ENCODE data around the gene SP2. TPM values are rescaled to one million over a fixed set of nuclear protein-coding genes. Genes with fewer than 3 reads are reported as not detected.
"Not testable (repeated sequence)": the region's sequence is repeated elsewhere in the genome, so short reads cannot be mapped to it uniquely, and the experiment has no call there.

The SP2 gene
- total and polyA plus RNA-seq, 2 donors (not counting 1 experiment from before 2014, with no cell fraction given), result 25.4 to 32.5 TPM

DNA sequence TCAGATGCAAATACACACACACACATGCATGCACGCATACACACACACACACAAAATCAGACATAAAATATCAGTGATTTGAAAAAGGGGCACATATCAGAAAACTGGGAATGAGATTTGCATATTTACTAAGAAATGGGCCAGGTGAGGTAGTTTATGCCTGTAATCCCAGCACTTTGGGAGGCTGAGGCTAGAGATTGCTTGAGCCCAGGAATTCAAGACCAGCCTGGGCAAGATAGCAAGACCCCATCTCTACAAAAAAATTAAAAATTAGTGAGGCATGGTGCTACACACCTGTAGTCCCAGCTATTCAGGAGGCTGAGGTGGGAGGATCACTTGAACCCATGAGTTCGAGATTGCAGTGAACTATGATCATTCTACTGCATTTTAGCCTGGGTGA is 23.0 kb downstream of the SP2 start:
- Histone ChIP-seq H3K36me3 (replicated peaks in 1 of 2; ENCODE audit: control extremely low read depth in 1 of 2, control insufficient read depth in 1 of 2, extremely low read depth in 1 of 2, insufficient read depth in 2 of 2, low read length in 1 of 2) (peaks cover 2 to 48% of the 10 kb centered on the region in 2 experiments), H3K27ac (ENCODE audit: low read length in 2 of 2) (no peak overlapping the region), H3K79me2 (ENCODE audit: control insufficient read depth, insufficient read depth, low read length) (peaks cover 3% of the 10 kb centered on the region), H3K4me3 (ENCODE audit: control extremely low read depth in 1 of 5, extremely low read depth in 1 of 5, insufficient read depth in 1 of 5, low read depth in 2 of 5, low read length in 4 of 5) (no peak overlapping the region), H3K9ac (ENCODE audit: low read length) (no peak overlapping the region), H3K9me3 (ENCODE audit: control extremely low read depth in 1 of 3, control insufficient read depth in 2 of 3, insufficient read depth in 1 of 3, low read length in 2 of 3) (no peaks in the 10 kb centered on the region), H2AFZ (ENCODE audit: insufficient read depth, low read depth, low read length, poor library complexity, severe bottlenecking) (no peak overlapping the region), H4K20me1 (ENCODE audit: control insufficient read depth, insufficient read depth, low read length, poor library complexity, severe bottlenecking) (peaks cover 7% of the 10 kb centered on the region), H3K4me1 (ENCODE audit: control insufficient read depth in 2 of 2, insufficient read depth in 2 of 2, low read length in 2 of 2) (no peaks in the 10 kb centered on the region), H3K27me3 (replicated peaks in 1 of 4; ENCODE audit: control extremely low read depth in 1 of 4, control insufficient read depth in 3 of 4, insufficient read depth in 4 of 4, low read length in 3 of 4) (no peaks in the 10 kb centered on the region), H3K4me2 (replicated peaks; ENCODE audit: low read depth, low read length, poor library complexity, severe bottlenecking) (no peak overlapping the region)
- Mint-ChIP-seq H3K4me1 (no peaks in the 10 kb centered on the region), H3K27me3 (no peaks in the 10 kb centered on the region), H3K9me3 (ENCODE audit: insufficient read depth) (no peaks in the 10 kb centered on the region), H3K27ac (no peak overlapping the region), H3K4me3 (no peak overlapping the region)
- ChIA-PET CTCF (interaction anchor here (1.0 kb wide), 1 partner anchor 76 kb away, joined by 3 read pairs; no protein-coding TSS in a partner anchor), POLR2A (no interaction called here)
- no peak for ATAC-seq (ENCODE audit: low read depth)
- intact Hi-C loops (cut with micrococcal nuclease), result no loop called here
- DNase-seq, result no peak
- no CpG with 5 or more reads among the region's 2 CpGs for WGBS (ENCODE audit: insufficient coverage)
- TF ChIP-seq, protein P1, sequence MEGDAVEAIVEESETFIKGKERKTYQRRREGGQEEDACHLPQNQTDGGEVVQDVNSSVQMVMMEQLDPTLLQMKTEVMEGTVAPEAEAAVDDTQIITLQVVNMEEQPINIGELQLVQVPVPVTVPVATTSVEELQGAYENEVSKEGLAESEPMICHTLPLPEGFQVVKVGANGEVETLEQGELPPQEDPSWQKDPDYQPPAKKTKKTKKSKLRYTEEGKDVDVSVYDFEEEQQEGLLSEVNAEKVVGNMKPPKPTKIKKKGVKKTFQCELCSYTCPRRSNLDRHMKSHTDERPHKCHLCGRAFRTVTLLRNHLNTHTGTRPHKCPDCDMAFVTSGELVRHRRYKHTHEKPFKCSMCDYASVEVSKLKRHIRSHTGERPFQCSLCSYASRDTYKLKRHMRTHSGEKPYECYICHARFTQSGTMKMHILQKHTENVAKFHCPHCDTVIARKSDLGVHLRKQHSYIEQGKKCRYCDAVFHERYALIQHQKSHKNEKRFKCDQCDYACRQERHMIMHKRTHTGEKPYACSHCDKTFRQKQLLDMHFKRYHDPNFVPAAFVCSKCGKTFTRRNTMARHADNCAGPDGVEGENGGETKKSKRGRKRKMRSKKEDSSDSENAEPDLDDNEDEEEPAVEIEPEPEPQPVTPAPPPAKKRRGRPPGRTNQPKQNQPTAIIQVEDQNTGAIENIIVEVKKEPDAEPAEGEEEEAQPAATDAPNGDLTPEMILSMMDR (IDR thresholded peaks at IDR 0.05), result no peak
- TF ChIP-seq EZH2 (IDR thresholded peaks at IDR 0.05; ENCODE audit: borderline replicate concordance, insufficient read depth, low read depth, low read length, poor library complexity, severe bottlenecking), result no peak

DNA sequence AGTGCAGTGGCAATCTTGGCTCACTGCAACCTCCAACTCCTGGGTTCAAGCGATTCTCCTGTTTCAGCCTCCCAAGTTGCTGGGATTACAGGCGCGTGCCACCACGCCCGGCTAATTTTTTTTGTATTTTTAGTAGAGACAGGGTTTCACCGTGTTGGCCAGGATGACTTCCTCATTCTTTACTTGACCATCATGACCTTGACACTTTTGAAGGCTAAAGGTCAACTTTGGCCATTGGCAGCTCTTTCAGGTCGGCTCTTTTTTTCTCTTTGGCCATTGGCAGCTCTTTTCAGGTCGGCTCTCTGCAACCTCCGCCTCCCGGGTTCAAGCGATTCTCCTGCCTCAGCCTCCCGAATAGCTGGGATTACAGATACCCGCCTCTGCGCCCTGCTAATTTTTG is 23.9 kb downstream of the SP2 start:
- H3K27ac Mint-ChIP-seq; H3K27me3 Mint-ChIP-seq; H3K9me3 ChIP-seq (ENCODE audit: control extremely low read depth in 1 of 3, control insufficient read depth in 2 of 3, insufficient read depth in 1 of 3, low read length in 2 of 3); H3K4me2 ChIP-seq (replicated peaks; ENCODE audit: low read depth, low read length, poor library complexity, severe bottlenecking); CTCF ChIA-PET; H4K20me1 ChIP-seq (ENCODE audit: control insufficient read depth, insufficient read depth, low read length, poor library complexity, severe bottlenecking); H3K4me3 ChIP-seq (ENCODE audit: control extremely low read depth in 1 of 5, extremely low read depth in 1 of 5, insufficient read depth in 1 of 5, low read depth in 2 of 5, low read length in 4 of 5); H3K27ac ChIP-seq (ENCODE audit: low read length in 2 of 2); intact Hi-C loops (cut with micrococcal nuclease); H3K27me3 ChIP-seq (replicated peaks in 1 of 4; ENCODE audit: control extremely low read depth in 1 of 4, control insufficient read depth in 3 of 4, insufficient read depth in 4 of 4, low read length in 3 of 4); POLR2A ChIA-PET; H3K4me3 Mint-ChIP-seq; H3K79me2 ChIP-seq (ENCODE audit: control insufficient read depth, insufficient read depth, low read length); H3K4me1 ChIP-seq (ENCODE audit: control insufficient read depth in 2 of 2, insufficient read depth in 2 of 2, low read length in 2 of 2); H3K9ac ChIP-seq (ENCODE audit: low read length); H3K9me3 Mint-ChIP-seq (ENCODE audit: insufficient read depth); DNase-seq; H3K4me1 Mint-ChIP-seq; ATAC-seq (ENCODE audit: low read depth); H2AFZ ChIP-seq (ENCODE audit: insufficient read depth, low read depth, low read length, poor library complexity, severe bottlenecking): not testable (repeated sequence)
- peaks cover 5 to 55% of the 10 kb centered on the region in 2 experiments for H3K36me3 ChIP-seq (replicated peaks in 1 of 2; ENCODE audit: control extremely low read depth in 1 of 2, control insufficient read depth in 1 of 2, extremely low read depth in 1 of 2, insufficient read depth in 2 of 2, low read length in 1 of 2)
- 97% methylated on average over 14 of the region's 14 CpGs for WGBS (ENCODE audit: insufficient coverage)

Data from B cell (primary cell).